Measurements from ENCODE around the gene PGM2.

The PGM2 gene

DNA sequence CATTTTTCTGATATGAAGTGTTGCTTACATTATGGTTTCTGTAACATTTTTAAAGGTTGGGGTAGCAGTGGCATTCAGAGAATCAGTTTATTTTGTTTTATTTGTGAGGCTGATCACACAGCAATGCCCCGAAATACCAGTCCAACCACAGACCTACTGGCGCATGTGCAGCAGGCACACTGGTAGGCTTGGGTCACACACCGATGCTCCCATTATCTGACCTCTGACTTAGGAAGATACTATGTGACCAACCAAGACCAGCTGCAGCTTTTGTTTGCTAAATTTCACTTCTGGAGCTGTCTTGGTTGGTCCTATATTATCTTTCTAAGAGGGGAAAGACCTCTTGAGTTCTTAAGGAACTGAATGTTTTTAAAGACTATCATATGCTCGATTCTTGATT lies 18.7 kb downstream of the PGM2 start:
- Histone ChIP-seq H3K36me3 (ENCODE audit: control insufficient read depth in 4 of 4, insufficient read depth in 4 of 4, low read length in 3 of 4) (peaks cover 29 to 80% (median 51%) of the 10 kb centered on the region in 4 experiments), H3K4me3 (ENCODE audit: control insufficient read depth in 1 of 7, extremely low read depth in 1 of 7, insufficient read depth in 4 of 7, low read depth in 2 of 7, low read length in 6 of 7) (no peak overlapping the region), H3K4me1 (ENCODE audit: control extremely low read depth in 1 of 4, control insufficient read depth in 4 of 4, insufficient read depth in 4 of 4, low read length in 3 of 4) (no peaks in the 10 kb centered on the region), H3K9me3 (ENCODE audit: control extremely low read depth in 1 of 5, control insufficient read depth in 4 of 5, insufficient read depth in 2 of 5, low read depth in 1 of 5, low read length in 4 of 5) (no peaks in the 10 kb centered on the region), H3K27me3 (replicated peaks in 2 of 5; ENCODE audit: control insufficient read depth in 4 of 5, insufficient read depth in 5 of 5, low read length in 4 of 5) (no peaks in the 10 kb centered on the region), H3K27ac (ENCODE audit: insufficient read depth in 1 of 2, low read depth in 1 of 2, low read length in 2 of 2, poor library complexity in 1 of 2, severe bottlenecking in 2 of 2) (no peak overlapping the region)
- WGBS (ENCODE audit: insufficient coverage), result 100% methylated on average over 2 of the region's 4 CpGs
- no peak for DNase-seq
- CTCF ChIA-PET, result interaction anchor here (1.2 to 1.3 kb wide), 2 partner anchors 15 to 190 kb away, joined by 3 to 5 read pairs; no protein-coding TSS in a partner anchor
- POLR2A ChIA-PET, result no interaction called here

DNA sequence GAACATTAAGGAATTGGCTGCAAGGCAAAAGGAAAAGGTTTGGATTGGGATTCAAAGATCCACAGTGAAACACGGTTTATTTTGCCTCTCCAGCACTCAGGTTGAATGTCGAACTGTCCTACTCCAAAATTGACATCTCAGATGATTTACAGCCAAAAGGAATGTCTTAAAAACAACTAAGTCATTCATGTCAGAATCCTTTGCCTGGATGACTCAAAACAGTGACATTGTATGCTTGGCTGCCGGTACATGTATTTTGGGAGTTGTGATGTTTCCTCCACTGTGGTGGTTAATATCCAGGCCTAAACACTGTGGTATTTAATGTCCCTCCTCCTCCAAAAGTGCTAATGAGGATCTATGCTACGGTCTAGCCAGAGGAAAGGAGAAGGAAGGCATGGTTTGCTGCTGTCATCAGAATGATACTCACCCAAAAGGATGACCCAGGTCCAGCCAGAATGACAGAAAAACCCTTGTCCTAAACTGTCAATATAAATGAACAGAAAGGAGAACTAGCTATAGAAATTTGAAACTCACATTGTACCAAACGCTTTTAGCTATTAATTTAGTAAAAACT lies 20.9 kb downstream of the PGM2 start:
- POLR2A ChIA-PET, result no interaction called here
- H3K4me3 ChIP-seq (ENCODE audit: control insufficient read depth in 1 of 7, extremely low read depth in 1 of 7, insufficient read depth in 4 of 7, low read depth in 2 of 7, low read length in 6 of 7), result no peak overlapping the region
- no peaks in the 10 kb centered on the region for H3K4me1 ChIP-seq (ENCODE audit: control extremely low read depth in 1 of 4, control insufficient read depth in 4 of 4, insufficient read depth in 4 of 4, low read length in 3 of 4)
- H3K27ac ChIP-seq (ENCODE audit: insufficient read depth in 1 of 2, low read depth in 1 of 2, low read length in 2 of 2, poor library complexity in 1 of 2, severe bottlenecking in 2 of 2), result no peak overlapping the region
- DNase-seq, result no peak
- no peaks in the 10 kb centered on the region for H3K27me3 ChIP-seq (replicated peaks in 2 of 5; ENCODE audit: control insufficient read depth in 4 of 5, insufficient read depth in 5 of 5, low read length in 4 of 5)
- H3K9me3 ChIP-seq (ENCODE audit: control extremely low read depth in 1 of 5, control insufficient read depth in 4 of 5, insufficient read depth in 2 of 5, low read depth in 1 of 5, low read length in 4 of 5), result no peaks in the 10 kb centered on the region
- CTCF ChIA-PET, result interaction anchor here (1.1 kb wide), 1 partner anchor 28 kb away, joined by 3 read pairs; no protein-coding TSS in a partner anchor
- H3K36me3 ChIP-seq (ENCODE audit: control insufficient read depth in 4 of 4, insufficient read depth in 4 of 4, low read length in 3 of 4), result peaks cover 22 to 79% (median 50%) of the 10 kb centered on the region in 4 experiments
- WGBS (ENCODE audit: insufficient coverage), result 100% methylated on average over 1 of the region's 5 CpGs

DNA sequence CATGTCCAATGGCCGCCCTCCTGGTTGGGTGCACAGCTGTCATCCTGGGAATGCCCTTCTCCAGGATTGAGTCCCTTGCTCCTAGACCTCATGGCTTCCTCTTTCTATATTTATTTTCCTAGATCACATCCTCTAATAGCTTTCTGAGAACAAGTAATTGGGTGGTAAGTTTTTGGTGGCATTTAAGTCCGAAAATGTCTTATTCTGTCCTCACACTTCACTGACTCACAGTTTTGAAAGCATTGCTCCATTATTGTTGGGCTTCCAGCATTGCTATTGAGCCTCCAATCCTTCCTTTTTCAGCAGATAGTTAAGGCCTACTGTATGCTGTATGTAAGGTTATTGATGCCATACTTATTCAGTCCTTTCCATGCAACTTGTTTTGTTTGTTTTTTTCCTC lies 25.9 kb downstream of the PGM2 start:
- Histone ChIP-seq H3K36me3 (ENCODE audit: control insufficient read depth in 4 of 4, insufficient read depth in 4 of 4, low read length in 3 of 4) (peaks cover 12 to 69% (median 38%) of the 10 kb centered on the region in 4 experiments), H3K27me3 (replicated peaks in 2 of 5; ENCODE audit: control insufficient read depth in 4 of 5, insufficient read depth in 5 of 5, low read length in 4 of 5) (no peaks in the 10 kb centered on the region), H3K27ac (ENCODE audit: insufficient read depth in 1 of 2, low read depth in 1 of 2, low read length in 2 of 2, poor library complexity in 1 of 2, severe bottlenecking in 2 of 2) (no peak overlapping the region), H3K4me3 (ENCODE audit: control insufficient read depth in 1 of 7, extremely low read depth in 1 of 7, insufficient read depth in 4 of 7, low read depth in 2 of 7, low read length in 6 of 7) (no peak overlapping the region), H3K9me3 (ENCODE audit: control extremely low read depth in 1 of 5, control insufficient read depth in 4 of 5, insufficient read depth in 2 of 5, low read depth in 1 of 5, low read length in 4 of 5) (no peaks in the 10 kb centered on the region), H3K4me1 (ENCODE audit: control extremely low read depth in 1 of 4, control insufficient read depth in 4 of 4, insufficient read depth in 4 of 4, low read length in 3 of 4) (no peaks in the 10 kb centered on the region)
- CTCF ChIA-PET, result interaction anchor here (0.8 to 1.1 kb wide), 2 partner anchors 12 to 39 kb away, joined by 3 read pairs; partner anchors contain the start of gene TBC1D1
- POLR2A ChIA-PET, result no interaction called here
- 92% methylated on average over 2 of the region's 2 CpGs for WGBS (ENCODE audit: insufficient coverage)
- DNase-seq, result no peak

DNA sequence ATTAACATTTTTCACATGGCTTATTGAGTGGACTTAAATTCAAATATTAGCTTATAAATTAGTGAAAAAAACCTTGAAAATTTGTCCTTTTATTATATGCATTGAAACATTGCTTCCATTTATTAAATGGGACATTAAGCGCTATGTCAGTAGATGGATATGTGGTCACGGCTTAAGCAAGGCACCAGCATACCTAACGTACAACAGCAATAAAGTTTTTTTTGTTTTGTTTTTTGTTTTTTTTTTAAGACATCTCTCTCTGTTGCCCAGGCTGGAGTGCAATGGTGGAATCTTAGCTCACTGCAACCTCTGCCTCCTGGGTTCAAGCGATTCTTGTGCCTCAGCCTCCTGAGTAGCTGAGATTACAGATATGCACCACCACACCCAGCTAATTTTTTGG lies 31.6 kb downstream of the PGM2 start:
- no peaks in the 10 kb centered on the region for H3K27me3 ChIP-seq (replicated peaks in 2 of 5; ENCODE audit: control insufficient read depth in 4 of 5, insufficient read depth in 5 of 5, low read length in 4 of 5)
- ChIA-PET CTCF (interaction anchor here (0.6 to 1.3 kb wide), 5 partner anchors 15 to 1791 kb away, joined by 3 to 5 read pairs (median 3); partner anchors contain the start of gene PGM2), POLR2A (no interaction called here)
- WGBS (ENCODE audit: insufficient coverage), result no CpG with 5 or more reads among the region's 4 CpGs
- no peaks in the 10 kb centered on the region for H3K9me3 ChIP-seq (ENCODE audit: control extremely low read depth in 1 of 5, control insufficient read depth in 4 of 5, insufficient read depth in 2 of 5, low read depth in 1 of 5, low read length in 4 of 5)
- peaks cover 11 to 61% (median 42%) of the 10 kb centered on the region in 4 experiments for H3K36me3 ChIP-seq (ENCODE audit: control insufficient read depth in 4 of 4, insufficient read depth in 4 of 4, low read length in 3 of 4)
- peaks cover 0 to under 1% (median 0%) of the 10 kb centered on the region in 4 experiments for H3K4me1 ChIP-seq (ENCODE audit: control extremely low read depth in 1 of 4, control insufficient read depth in 4 of 4, insufficient read depth in 4 of 4, low read length in 3 of 4)
- no peak for DNase-seq
- no peak overlapping the region for H3K27ac ChIP-seq (ENCODE audit: insufficient read depth in 1 of 2, low read depth in 1 of 2, low read length in 2 of 2, poor library complexity in 1 of 2, severe bottlenecking in 2 of 2)
- no peak overlapping the region for H3K4me3 ChIP-seq (ENCODE audit: control insufficient read depth in 1 of 7, extremely low read depth in 1 of 7, insufficient read depth in 4 of 7, low read depth in 2 of 7, low read length in 6 of 7)

DNA sequence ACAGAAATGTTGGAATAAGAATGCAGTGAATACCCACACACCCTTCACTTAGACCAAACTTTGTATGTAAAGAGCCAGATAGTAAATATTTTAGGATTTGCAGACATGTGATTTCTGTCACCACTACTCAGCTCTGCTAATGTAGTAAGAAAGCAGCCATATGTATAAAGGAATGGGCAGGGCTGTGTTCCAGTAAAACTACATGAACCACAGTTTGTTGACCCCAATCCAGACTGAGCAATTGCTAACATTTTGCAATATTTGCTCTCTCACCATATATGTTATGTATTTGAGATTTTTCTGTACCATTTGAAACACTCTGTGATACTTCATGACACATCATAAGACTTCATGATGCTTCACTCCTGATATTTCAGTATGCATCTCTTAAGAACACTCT lies 32.4 kb downstream of the PGM2 start:
- Histone ChIP-seq H3K36me3 (ENCODE audit: control insufficient read depth in 4 of 4, insufficient read depth in 4 of 4, low read length in 3 of 4) (peaks cover 11 to 60% (median 37%) of the 10 kb centered on the region in 4 experiments), H3K27ac (ENCODE audit: insufficient read depth in 1 of 2, low read depth in 1 of 2, low read length in 2 of 2, poor library complexity in 1 of 2, severe bottlenecking in 2 of 2) (no peak overlapping the region), H3K9me3 (ENCODE audit: control extremely low read depth in 1 of 5, control insufficient read depth in 4 of 5, insufficient read depth in 2 of 5, low read depth in 1 of 5, low read length in 4 of 5) (no peaks in the 10 kb centered on the region), H3K27me3 (replicated peaks in 2 of 5; ENCODE audit: control insufficient read depth in 4 of 5, insufficient read depth in 5 of 5, low read length in 4 of 5) (no peaks in the 10 kb centered on the region), H3K4me3 (ENCODE audit: control insufficient read depth in 1 of 7, extremely low read depth in 1 of 7, insufficient read depth in 4 of 7, low read depth in 2 of 7, low read length in 6 of 7) (no peak overlapping the region), H3K4me1 (ENCODE audit: control extremely low read depth in 1 of 4, control insufficient read depth in 4 of 4, insufficient read depth in 4 of 4, low read length in 3 of 4) (peaks cover 0 to 8% (median 3%) of the 10 kb centered on the region in 4 experiments)
- ChIA-PET POLR2A (no interaction called here), CTCF (interaction anchor here (1.3 kb wide), 1 partner anchor 33 kb away, joined by 5 read pairs; the partner anchor contains the start of gene PGM2)
- no peak for DNase-seq

DNA sequence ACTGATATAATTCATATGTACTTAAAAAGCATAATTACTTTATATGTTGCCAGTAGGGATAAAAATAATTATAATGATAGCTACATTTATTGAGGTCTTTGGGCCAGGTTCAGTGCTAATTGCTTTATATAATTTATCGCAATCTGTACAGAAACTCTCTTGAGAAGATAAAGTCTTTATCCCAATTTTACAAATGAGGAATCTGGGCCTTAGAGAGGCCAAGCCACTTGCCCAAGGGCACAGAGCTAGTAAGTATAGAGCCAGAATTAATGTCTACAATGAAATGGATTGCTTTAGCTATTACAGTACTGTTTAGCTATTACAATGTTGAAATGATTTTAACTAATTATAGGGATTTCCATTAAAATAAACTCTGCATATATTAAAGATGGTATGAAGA lies 33.8 kb downstream of the PGM2 start:
- ChIA-PET CTCF (interaction anchor here (2.0 kb wide), 1 partner anchor 15 kb away, joined by 5 read pairs; no protein-coding TSS in a partner anchor), POLR2A (no interaction called here)
- no CpG with 5 or more reads among the region's 1 CpG for WGBS (ENCODE audit: insufficient coverage)

DNA sequence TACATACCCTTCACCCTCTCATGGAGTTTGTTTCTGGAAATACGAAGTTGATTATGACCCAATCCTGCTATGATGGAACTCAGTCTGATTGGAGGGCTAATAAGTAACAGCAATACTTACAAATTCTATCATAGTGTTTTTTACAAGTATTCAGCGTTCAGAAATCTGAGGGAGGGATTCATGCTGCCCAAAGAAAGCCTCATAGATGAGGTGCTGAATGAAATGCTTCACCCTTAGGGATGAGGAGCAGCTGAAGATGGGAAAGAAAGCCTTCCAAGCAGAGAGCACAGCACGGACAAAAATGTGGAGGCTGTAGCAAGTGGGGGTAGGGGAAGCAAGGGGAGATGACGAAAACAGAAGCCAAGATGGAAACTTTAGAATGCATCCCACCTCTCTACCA lies 36.5 kb downstream of the PGM2 start:
- Histone ChIP-seq H3K4me3 (ENCODE audit: control insufficient read depth in 1 of 7, extremely low read depth in 1 of 7, insufficient read depth in 4 of 7, low read depth in 2 of 7, low read length in 6 of 7) (no peak overlapping the region), H3K36me3 (ENCODE audit: control insufficient read depth in 4 of 4, insufficient read depth in 4 of 4, low read length in 3 of 4) (peaks cover 6 to 45% (median 31%) of the 10 kb centered on the region in 4 experiments), H3K4me1 (ENCODE audit: control extremely low read depth in 1 of 4, control insufficient read depth in 4 of 4, insufficient read depth in 4 of 4, low read length in 3 of 4) (peaks cover 15 to 35% (median 24%) of the 10 kb centered on the region in 4 experiments), H3K27me3 (replicated peaks in 2 of 5; ENCODE audit: control insufficient read depth in 4 of 5, insufficient read depth in 5 of 5, low read length in 4 of 5) (no peaks in the 10 kb centered on the region), H3K9me3 (ENCODE audit: control extremely low read depth in 1 of 5, control insufficient read depth in 4 of 5, insufficient read depth in 2 of 5, low read depth in 1 of 5, low read length in 4 of 5) (no peaks in the 10 kb centered on the region), H3K27ac (ENCODE audit: insufficient read depth in 1 of 2, low read depth in 1 of 2, low read length in 2 of 2, poor library complexity in 1 of 2, severe bottlenecking in 2 of 2) (no peak overlapping the region)
- no peak for DNase-seq
- WGBS (ENCODE audit: insufficient coverage), result no CpG with 5 or more reads among the region's 4 CpGs
- ChIA-PET POLR2A (no interaction called here), CTCF (interaction anchor here (1.0 kb wide), 1 partner anchor 13 kb away, joined by 3 read pairs; no protein-coding TSS in a partner anchor)

More for the DNA sequence above, 33.8 kb downstream of the PGM2 start:
- Histone ChIP-seq H3K27ac (ENCODE audit: insufficient read depth in 1 of 2, low read depth in 1 of 2, low read length in 2 of 2, poor library complexity in 1 of 2, severe bottlenecking in 2 of 2) (no peak overlapping the region), H3K9me3 (ENCODE audit: control extremely low read depth in 1 of 5, control insufficient read depth in 4 of 5, insufficient read depth in 2 of 5, low read depth in 1 of 5, low read length in 4 of 5) (no peaks in the 10 kb centered on the region), H3K4me1 (ENCODE audit: control extremely low read depth in 1 of 4, control insufficient read depth in 4 of 4, insufficient read depth in 4 of 4, low read length in 3 of 4) (peaks cover 8 to 22% (median 17%) of the 10 kb centered on the region in 4 experiments), H3K36me3 (ENCODE audit: control insufficient read depth in 4 of 4, insufficient read depth in 4 of 4, low read length in 3 of 4) (peaks cover 10 to 56% (median 33%) of the 10 kb centered on the region in 4 experiments), H3K27me3 (replicated peaks in 2 of 5; ENCODE audit: control insufficient read depth in 4 of 5, insufficient read depth in 5 of 5, low read length in 4 of 5) (no peaks in the 10 kb centered on the region), H3K4me3 (ENCODE audit: control insufficient read depth in 1 of 7, extremely low read depth in 1 of 7, insufficient read depth in 4 of 7, low read depth in 2 of 7, low read length in 6 of 7) (no peak overlapping the region)
- no peak for DNase-seq

All from common myeloid progenitor, CD34-positive (primary cell).